ENCODE measurements around the gene HTR2B.
"Not testable (repeated sequence)": the region's sequence is repeated elsewhere in the genome, so short reads cannot be mapped to it uniquely, and the experiment has no call there.

The HTR2B gene

GRCh38 chr2:231133365-231134099 lies 8.7 kb upstream of the HTR2B start:
- no peak for DNase-seq

DNA sequence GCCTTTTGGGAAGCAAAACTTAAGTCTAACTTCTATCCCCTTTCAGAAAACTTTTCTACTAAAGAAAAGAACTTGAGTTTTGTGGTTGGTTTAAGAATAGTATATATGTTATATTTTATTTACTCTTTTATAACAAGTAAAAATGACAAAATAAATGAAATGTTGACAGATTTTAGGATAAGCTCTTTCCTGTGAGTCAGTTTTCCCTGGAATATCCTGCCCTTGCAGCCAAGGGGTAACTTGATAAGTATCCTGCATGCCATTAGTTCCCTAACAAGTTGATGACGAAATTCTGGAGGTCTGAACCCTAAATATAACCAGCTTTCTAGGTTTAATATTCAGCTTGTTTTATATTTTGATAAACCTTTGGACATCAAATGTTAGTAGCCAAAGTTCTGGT lies 7.3 kb upstream of the HTR2B start:
- DNase-seq, result no peak

DNA sequence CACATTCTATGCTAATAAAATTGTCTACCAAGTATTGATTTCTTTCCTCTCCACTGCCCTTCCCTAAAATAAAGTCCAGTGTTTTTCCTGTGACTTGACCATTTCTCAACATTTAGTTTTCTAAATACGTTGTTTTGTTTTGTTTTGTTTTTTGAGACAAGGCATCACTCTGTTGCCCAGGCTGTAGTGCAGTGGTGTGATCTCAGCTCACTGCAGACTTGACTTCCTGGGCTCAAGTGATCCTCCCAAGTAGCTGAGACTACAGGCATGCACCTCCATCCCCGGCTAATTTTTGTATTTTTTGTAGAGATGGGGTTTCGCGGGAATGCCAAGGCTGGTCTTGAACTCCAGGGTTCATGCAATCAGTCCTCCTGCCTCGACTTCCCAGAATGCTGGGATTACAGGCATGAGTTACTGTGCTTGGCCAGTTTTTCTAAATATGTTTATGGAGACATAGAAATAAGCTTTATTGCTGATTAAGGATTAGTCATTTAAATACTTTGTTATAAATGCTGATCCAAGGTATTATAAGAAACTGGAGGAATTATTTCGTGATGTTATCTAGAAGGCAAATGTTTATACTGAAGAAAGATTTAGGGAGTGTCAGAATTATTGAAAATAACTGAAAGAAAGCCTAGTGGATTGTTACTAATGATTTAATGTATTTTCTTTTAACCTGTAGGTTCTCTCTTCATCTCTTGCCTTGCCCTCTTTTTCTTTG lies 5.7 kb upstream of the HTR2B start:
- no peak for DNase-seq

DNA sequence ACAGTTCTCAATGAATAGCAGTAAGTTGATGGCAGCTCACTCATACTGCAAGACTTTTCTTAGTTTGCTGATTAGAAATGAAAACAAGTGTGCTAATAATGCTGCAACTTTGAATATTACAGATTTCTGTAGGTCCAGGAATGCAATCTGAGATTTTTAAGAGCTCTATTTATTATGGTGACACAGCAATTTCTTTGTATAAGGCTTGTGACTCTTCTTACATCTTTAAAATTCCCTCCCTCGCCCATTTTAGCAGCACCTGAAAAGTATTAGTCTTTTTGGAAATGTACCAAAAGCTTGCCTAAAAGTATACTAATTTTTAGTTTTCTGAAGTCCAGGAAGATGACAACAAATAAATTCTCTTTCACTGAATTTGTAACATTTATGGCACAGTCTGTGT lies 4.4 kb upstream of the HTR2B start:
- no peak for DNase-seq

- DNase-seq, result peak; percentile 15
Observed at GRCh38 chr2:231128541-231128940, 3.7 kb upstream of the HTR2B start.

DNA sequence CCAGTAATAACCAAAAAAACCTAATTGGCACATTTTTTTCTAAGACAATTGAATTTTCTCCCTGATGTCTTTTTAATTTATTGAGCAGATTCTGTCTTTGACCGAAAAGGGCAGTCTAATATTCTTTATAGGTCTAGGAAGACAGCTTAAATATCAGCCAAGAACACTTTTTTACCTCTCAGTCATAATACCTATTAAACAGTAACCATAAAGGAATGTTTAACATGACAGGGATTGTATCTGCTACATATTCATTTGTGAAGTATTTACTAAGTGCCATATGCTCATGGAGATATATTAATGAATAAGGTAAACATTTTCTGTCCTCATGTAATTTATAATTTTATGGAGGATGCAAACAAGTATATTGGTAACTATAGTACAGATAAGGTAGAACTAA lies 3.1 kb upstream of the HTR2B start:
- DNase-seq, result no peak

- DNase-seq, result no peak
Observed at GRCh38 chr2:231127480-231127879, 2.6 kb upstream of the HTR2B start.

DNA sequence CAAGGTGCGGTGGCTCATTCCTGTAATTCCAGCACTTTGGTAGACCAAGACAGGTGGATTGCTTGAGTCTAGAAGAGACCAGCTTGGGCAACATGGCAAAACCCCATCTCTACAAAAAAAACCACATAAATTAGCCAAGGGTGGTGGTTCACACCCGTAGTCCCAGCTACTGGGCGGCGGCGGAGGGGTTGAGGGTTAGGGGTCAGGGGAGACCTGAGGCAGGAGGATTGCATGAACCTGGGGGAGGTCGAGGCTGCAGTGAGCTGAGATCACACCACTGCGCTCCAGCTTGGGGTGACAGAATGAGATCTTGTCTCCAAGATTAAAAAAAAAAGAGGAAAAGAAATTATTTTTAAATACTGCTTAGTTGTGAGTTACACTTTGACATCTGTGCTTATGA lies 1.3 kb upstream of the HTR2B start:
- DNase-seq, result no peak

- no peak for DNase-seq
Observed at GRCh38 chr2:231123362-231123898, 1.4 kb downstream of the HTR2B start.

GRCh38 chr2:231118614-231118942 lies 6.3 kb downstream of the HTR2B start:
- DNase-seq, result no peak

- DNase-seq, result no peak
Observed at GRCh38 chr2:231117922-231118613, 6.8 kb downstream of the HTR2B start.

GRCh38 chr2:231117148-231117547 lies 7.7 kb downstream of the HTR2B start:
- DNase-seq, result no peak

DNA sequence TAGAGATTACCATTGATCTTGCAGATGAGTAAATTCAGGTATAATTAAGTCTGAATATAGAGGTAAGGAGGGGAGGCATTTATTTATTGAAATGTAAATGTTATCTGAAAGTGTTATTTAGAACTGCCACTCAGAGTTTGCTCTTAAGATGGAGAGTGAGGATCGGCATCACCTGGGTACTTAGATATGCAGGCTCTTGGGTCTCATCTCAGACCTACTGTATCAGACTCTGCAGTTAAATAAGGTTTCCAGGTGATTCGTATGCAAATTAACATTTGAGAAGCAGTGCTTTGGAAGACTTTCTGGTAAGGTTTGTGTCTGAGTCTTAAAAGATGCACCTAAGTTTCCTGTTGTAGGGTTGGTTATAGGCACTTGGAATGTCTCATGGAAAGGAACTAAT lies 9.2 kb downstream of the HTR2B start:
- DNase-seq, result no peak

DNA sequence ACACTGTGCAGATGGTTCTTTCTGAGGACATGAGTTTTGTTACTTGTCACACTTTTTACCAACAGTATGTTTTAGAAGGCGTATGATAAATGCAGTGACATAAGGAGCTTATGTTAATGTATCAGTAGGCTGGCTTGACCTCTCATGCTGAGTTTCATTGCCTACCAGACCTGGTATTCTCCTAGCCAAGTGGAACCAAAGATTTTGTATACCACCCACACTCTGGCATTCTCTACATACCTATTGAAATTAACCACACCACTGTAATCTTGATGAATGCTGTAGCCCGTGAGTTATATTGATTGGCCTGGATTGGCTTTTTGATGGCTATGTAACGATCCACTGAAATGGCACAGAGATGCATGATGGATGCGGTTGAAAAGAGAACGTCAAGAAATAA lies 11.4 kb downstream of the HTR2B start:
- peak; percentile 37 for DNase-seq

DNA sequence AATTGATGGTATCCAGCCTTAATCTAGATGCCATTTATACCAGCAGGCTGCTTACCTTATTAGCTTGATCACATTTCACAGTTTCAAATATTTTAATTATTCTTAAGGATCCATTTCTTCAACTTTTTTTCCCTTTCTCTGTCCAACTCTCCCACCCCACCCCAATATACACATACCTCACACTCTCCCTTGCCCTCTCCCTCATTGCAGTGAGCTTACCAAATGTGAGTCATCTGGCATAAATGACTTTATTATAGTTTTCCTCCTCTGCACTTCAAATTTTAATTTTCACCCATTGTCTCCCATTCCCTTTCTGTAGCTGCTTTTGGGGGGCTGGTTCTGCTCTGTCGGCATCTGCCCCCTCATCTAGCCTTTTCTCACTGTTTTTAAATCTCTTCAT lies 12.9 kb downstream of the HTR2B start:
- DNase-seq, result no peak

DNA sequence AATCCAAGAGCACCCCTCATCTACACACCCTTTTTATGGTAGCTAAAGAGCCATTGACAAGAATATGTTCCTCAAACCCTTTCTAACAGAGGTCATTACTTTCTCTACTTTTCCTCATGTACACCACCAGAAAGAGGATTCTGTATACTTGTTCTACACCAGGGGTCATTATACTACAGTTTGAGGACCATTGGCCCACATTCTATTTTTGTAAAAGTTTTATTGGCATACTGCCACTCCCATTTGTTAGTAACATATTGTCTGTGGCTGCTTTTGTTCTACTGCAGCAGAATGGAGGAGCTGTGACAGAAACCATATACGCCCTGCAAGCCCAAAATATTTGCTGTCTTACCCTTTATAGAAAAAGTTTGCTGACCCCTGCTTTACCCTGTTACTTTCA lies 14.3 kb downstream of the HTR2B start:
- DNase-seq, result no peak

GRCh38 chr2:231104115-231104713 lies 20.6 kb downstream of the HTR2B start:
- DNase-seq, result peak; percentile 63

- no peak for DNase-seq
Observed at GRCh38 chr2:231102772-231103171, 22.1 kb downstream of the HTR2B start.

DNA sequence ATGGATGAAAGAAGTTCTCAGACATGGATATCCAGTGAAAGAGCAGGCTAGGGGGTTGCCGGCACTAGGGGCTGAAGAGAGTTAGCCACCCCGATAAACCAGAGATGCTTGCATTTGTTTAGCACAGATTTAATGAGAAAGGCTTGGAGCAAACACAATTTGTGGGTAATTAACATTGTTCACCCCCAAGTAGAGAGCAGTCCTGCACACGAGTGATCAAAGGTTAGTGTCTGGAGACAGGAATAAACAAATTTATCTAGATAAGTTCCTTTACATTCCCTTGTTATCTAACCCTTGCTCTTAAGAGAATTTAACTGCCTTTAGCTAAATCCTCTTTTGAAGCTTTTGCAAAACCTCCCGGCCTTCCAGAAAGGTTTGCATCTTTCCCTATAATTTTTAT lies 23.9 kb downstream of the HTR2B start:
- DNase-seq, result no peak

GRCh38 chr2:231100321-231100720 lies 24.5 kb downstream of the HTR2B start:
- not testable (repeated sequence) for DNase-seq

DNA sequence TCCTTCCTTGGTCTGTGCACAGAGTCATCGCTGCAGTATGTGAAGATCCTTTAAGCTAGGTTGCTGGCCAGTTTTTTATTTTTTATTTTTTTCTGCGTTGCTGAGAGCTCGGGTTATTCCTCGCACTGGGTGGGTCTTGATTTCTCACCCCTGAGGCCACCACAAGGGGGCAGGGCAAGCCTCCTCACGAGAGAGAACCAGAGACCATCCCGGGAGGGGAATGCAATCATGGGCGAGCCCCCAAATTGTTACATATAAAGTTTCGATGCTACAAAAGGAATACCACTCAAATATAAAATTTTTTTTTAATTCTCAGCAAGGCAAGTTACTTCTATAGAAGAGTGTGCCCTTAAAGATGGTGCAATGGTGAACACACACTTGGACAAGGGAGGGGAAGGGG lies 24.9 kb downstream of the HTR2B start:
- no peak for DNase-seq

- DNase-seq, result no peak
Observed at GRCh38 chr2:231094736-231095346, 30.0 kb downstream of the HTR2B start.

- DNase-seq, result no peak
Observed at GRCh38 chr2:231093933-231094332, 30.9 kb downstream of the HTR2B start.

All from NCI-H82 (cell line).